B cell (primary cell): ENCODE results near the gene ODAD4.

Experiments used
- CTCF ChIP-seq: fragments of 200-600 bp; IDR thresholded peaks from one replicate; pipeline ENCODE4 v1.8.0; 2022; ENCODE audit warnings: antibody characterized with exemption, mild to moderate bottlenecking
- EZH2 ChIP-seq: IDR thresholded peaks from 2 replicates; pipeline ENCODE4 v1.6.1; 2012; ENCODE audit warnings: borderline replicate concordance, low read depth, mild to moderate bottlenecking, moderate library complexity, low read length; ENCODE audit not compliant: insufficient read depth, poor library complexity, severe bottlenecking

GRCh38 chr17:41967921-41968578, 37.6 kb downstream of the ODAD4 start:
- no peak for TF ChIP-seq CTCF
- TF ChIP-seq EZH2: no peak
